SK-N-SH treated with all-trans-retinoic acid at 6 μM for 48 hours (cell line): Measurements from ENCODE around the gene PGBD1.

Experiments
- CSDC2 ChIP-seq: fragments of 250-450 bp; sonication (Bioruptor Pico); IDR thresholded peaks from 2 replicates; pipeline ENCODE4 v1.5.0; 2020; ENCODE audit warnings: mild to moderate bottlenecking, moderate library complexity
- ZC3H10 ChIP-seq: fragments of 250-450 bp; sonication (Bioruptor Pico); IDR thresholded peaks from 2 replicates; pipeline ENCODE4 v1.5.1; 2021; ENCODE audit warnings: mild to moderate bottlenecking, moderate library complexity
- ZFP3 ChIP-seq: fragments of 250-450 bp; sonication (Bioruptor Pico); IDR thresholded peaks from 2 replicates; pipeline ENCODE4 v1.5.0; 2020; ENCODE audit warnings: mild to moderate bottlenecking, moderate library complexity

DNA sequence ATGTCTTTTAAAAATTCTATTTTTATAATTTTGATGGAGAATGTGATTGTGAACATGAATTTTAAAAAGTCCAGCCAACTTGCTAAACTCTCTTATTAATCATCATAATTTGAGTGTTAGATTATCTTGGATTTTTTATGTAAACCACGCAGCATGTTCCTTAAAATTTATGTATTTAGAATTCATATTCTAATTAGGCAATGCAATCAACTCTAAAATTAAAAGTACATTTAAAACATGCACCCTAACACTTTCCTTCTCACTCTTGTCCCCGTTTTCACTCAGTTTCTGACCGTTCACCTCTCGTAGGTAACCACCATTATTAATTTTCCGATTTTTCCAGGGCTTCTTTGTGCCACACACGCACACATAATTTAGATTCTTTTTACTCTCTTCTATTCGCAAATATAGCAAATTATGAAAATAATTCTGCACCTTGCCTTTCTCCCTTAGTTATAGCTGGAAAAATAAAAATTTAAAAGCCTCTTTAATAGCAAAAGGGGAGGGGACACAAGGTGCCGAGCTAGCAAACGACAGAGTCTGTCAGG is 68.0 kb downstream of the PGBD1 start:
- TF ChIP-seq ZFP3 (CRISPR knock-in tag) (no peak), CSDC2 (CRISPR knock-in tag) (no peak), ZC3H10 (CRISPR knock-in tag) (no peak)
